NCI-H526 treated with DMSO at 0.1 percent for 48 hours (cell line): ENCODE data around the gene RAC2.
"Not testable (repeated sequence)": the region's sequence is repeated elsewhere in the genome, so short reads cannot be mapped to it uniquely, and the experiment has no call there.

ENCODE experiments used
- DNase-seq: peaks from one replicate; lab custom pipeline; 2025; lab: John Stamatoyannopoulos, UW

RAC2 gene

DNA sequence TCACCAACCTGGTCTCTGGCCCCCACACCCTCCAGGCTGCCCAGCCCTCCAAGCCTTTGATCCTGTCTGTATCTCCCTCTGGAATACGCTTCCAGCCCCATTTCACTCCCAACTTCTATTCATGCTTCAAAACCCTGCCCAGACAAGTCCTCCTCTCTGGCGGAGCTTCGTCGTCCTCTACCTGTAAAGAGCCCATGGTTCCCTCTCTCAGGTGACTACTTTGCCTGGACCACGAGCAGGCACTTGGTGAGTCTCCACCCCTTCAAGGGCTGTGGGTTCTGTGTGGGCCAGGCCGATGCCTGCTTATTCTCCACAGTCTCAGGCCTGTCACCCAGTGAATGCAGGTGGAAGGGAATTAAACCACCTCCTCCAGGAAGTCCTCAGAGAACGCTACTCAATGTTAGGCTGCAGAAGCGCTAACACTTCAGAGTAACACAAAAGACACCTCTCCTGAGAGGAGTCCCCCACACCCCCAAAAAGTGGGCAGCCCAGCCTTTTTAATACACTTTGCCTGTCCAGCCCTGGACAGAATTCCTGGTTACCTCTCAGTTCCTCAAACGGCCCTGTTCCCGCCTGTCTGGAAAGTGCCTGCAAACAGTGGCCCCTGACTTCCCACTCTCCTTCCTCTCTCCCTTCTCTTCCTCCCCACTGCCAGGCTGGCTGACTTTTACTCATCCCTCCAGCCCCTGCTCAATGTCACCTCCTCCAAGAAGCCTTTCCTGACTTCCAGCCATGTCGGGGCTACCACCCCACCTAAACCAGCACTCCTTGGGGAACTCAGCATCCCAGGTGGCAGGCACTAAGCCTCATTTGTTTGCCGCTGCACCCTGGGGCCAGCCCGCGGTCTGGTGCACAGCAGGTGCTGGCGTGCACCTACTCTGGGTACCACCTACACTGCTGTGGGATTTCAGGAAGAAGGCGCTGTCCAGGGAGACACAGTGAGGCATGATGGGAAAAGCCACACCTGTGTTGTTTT, 9.0 kb downstream of the RAC2 start:
- DNase-seq, result no peak

DNA sequence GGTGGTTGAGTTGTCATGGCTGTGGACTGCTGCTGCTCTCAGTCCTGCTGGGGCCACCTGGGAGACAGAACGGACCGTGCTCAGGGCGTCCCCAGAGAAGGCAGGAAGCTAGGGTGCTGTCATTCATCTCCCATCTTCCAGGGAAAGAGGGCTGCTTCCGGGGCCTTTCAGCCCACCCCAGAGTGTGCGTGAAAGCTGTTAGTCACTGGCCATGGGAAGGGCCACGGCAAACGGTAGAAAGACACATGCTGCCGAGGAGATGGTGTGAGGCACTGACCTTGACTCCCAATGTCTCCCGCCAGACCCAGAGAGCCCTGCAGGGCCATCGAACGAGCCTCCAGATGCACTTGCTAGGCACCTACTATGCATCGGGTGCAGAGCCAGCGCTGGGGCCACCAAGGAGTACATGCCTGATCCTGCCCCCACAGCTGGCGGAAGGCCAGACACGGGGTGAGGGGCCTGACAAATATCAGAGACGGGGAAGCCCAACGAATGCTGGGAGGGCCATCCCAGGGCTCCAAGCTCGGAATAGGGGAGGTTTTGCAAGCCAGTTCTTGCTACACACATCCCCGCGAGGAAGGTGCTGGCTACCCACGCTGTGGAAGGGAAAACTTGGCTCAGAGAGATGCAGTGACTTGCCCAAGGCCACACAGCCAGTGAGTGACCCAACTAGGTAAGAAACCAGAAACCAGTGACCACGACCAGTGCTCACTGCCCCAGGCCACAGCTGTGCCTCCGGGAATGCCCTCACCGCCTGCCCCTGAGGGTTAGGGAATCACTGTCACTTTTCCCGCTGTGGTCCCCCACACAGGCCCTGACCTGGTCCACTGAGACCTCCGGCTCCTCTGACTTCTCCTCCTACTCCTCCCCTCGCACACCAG, 10.1 kb downstream of the RAC2 start:
- DNase-seq, result no peak

- not testable (repeated sequence) for DNase-seq
Observed at GRCh38 chr22:37233371-37233750, 10.7 kb downstream of the RAC2 start.

GRCh38 chr22:37232140-37232998, 11.7 kb downstream of the RAC2 start:
- no peak for DNase-seq

- DNase-seq, result no peak
Observed at GRCh38 chr22:37231406-37232139, 12.5 kb downstream of the RAC2 start.

- no peak for DNase-seq
Observed at GRCh38 chr22:37230673-37231405, 13.2 kb downstream of the RAC2 start.

DNA sequence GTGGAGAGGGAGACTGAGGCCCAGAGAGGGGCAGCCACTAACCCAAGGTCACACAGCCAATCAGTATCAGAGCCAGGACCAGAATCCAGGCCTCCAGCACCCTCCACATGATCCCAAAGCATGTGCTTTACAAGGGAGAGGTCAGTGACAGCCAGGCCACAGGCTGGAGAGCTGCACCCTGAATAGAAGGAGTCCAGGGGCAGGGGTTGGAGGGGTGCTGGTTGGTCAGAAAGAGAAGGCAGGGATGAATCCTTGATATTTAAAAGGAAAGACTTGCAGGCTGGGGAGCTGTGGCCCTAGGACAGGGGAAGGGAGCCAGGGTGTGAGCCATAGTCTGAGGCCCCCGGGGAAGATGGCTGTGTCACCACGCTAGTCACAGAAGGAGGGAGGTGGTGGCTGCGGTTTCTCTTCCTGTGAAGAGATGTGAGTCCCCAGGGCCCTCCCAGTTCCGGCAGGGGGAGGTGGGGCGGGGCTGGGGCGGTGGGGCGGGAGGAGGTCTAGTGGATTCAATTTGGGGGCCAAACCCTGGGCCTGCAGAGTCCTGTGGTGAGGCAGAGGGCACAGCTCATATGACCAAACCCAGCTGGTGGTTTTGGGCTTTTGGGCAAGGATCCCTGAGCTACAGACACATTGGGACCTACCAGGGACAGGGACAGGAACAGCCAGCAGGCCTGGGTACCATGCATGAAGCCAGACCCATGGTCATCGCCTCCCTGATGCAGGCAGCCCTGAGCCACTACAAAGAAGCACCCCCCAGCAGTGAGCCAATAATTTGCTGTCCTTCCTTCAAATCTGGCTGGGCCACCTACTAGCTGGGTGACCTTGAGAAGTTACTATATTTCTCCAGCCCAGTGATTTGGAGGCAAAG, 14.0 kb downstream of the RAC2 start:
- no peak for DNase-seq

GRCh38 chr22:37229012-37229804, 14.9 kb downstream of the RAC2 start:
- no peak for DNase-seq

DNA sequence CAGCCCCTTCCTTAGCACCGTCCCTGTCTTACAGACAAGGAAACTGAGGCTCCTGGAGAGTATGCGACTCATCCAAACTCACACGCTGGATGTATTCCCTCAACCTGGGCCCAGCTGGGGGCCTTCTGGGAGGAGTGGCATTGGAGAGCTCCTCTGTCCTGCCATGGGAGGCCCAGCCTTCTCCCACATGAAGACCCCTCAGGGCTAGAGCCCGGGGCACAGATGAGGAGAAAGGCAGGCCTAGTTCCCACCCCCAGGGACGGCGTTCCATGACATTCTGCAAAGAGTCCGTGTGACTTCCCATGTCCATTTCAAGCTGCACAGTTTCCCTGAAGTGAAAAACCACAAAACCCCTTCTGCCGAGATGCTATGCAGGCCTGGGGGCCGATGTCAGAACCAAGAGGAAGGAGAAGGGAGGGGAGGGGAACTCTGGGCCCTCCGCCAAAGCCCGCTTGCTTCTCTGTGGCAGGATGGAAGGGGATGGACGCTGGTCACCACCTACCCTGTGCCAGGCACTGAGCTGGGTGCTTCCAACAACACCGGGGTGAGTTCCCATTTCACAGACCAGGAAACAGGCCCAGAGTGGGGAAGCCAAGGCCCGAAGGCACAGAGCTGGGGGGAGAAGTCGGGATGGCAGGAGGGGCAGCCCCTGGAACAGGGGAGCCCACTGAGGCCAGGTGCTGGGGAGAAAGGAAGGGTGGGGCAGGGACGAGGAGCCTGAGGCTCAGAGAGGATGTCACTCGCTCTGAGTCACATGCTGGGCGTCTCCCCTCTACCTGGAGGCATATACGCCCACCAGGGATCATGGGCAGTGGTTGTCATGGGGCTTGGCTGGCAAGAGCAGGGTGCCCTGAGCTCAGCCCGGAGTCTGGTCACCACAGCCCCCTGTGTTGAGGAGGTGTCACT, 15.7 kb downstream of the RAC2 start:
- no peak for DNase-seq

GRCh38 chr22:37226514-37226913, 17.6 kb downstream of the RAC2 start:
- DNase-seq, result no peak

DNA sequence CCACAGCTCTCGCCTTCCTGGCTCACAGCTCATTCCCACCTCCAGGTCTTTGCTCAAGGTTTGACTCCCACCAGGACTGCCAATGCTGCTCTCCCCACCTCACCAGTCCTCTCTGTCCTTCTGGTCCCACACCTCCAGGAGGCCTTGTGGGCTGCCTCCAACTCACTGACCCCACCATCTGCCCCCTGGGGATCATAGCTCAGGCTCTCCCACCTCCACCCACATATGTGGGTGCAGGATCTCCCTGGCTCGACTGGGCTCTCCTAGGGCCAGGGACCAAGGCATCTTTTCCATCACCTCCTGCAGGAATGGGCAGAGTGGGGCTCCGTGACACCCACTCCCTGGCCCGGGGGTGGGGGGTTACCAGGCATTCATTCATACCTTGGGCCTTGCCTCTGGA, 18.0 kb downstream of the RAC2 start:
- DNase-seq, result no peak

GRCh38 chr22:37225481-37225880, 18.6 kb downstream of the RAC2 start:
- DNase-seq, result no peak

DNA sequence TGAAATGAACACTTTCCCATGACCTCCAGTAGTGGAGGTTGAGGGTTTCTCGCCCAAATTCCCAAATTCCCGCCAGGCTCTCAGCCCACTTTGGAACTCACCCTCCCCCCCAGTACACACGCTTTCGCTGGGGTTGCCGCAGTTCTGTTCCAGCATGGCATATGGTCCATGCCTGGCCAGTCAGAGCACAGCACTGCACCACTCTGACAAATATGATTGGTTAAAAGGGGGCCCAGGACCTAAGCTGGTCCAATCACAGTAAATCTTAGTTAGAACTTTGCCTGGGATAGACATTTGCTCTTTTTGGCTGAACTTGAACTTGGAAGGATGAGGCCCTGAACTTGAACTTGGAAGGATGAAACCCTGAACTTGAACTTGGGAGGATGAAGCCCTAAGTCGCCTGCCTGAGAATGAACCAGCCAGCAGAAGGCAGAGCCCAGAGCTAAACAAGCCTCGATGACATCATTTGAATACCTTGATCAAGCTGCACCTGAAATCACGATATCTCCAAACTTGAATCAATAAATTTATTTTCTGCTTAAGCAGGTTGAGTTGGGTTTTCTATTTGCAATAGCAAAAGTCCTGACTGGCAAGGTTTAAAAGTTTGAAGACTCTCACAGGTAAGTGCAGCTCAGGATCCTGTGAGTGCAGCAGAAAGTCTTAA, 19.2 kb downstream of the RAC2 start:
- no peak for DNase-seq

DNA sequence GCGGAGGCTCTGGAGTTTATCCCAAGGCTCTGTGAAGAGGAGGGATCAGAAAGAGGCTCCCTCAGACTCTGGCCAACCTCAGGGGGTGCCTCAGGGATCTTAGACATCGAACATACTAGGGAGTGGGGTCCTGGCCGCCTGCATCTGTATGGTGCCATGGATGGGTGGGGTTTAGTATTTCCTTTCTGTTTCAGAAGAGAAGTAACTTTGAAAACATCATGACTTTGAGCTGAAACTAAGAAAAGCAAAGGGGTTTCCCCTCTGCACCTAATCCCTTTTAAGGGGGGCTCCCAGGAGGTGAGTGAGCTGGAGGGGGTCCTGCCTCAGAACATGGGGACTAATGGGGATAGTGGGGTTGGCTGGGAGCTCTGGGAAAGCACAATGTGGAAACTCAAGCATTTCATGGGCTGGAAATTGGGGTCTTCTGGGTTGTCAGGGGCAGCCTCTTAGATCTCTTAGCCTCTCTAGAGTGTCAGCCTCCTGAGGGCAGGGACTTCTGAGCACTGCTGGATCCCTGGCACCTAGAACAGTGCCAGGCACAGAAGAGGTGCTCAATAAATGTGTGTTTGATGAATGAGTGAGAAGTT, 20.0 kb downstream of the RAC2 start:
- no peak for DNase-seq

GRCh38 chr22:37222440-37222971, 21.6 kb downstream of the RAC2 start:
- no peak for DNase-seq
